NCI-H2196 (cell line): ENCODE data around the gene UGGT1.
A peak's percentile ranks its signal among the peaks of the same experiment; 100 is the strongest.
"Not testable (repeated sequence)": the region's sequence is repeated elsewhere in the genome, so short reads cannot be mapped to it uniquely, and the experiment has no call there.

Experiments
- DNase-seq: peaks from one replicate; lab custom pipeline; 2025; ENCODE audit not compliant: unreplicated experiment; lab: John Stamatoyannopoulos, UW

The UGGT1 gene

DNA sequence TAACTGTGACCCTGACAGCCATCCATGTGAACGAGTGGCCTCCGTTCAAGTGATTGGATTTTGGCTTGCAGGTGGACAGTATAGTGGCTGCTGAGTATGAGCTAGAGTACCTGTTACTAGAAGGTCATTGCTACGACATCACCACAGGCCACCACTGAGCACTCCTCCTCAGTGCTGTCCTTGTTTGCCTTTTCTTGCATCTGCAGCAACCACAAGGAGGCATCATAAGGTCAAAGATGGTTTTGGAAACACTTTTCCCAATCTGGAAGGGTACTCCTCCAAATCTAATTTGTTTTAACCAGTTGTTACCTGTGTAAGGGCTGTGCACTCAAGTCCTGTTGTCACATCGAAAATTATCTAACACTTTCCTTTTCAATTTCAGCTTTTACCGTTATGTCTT, 81.2 kb downstream of the UGGT1 start:
- DNase-seq: no peak

GRCh38 chr2:128174067-128174466, 83.1 kb downstream of the UGGT1 start:
- DNase-seq: not testable (repeated sequence)

GRCh38 chr2:128177315-128177714, 86.3 kb downstream of the UGGT1 start:
- DNase-seq: no peak

DNA sequence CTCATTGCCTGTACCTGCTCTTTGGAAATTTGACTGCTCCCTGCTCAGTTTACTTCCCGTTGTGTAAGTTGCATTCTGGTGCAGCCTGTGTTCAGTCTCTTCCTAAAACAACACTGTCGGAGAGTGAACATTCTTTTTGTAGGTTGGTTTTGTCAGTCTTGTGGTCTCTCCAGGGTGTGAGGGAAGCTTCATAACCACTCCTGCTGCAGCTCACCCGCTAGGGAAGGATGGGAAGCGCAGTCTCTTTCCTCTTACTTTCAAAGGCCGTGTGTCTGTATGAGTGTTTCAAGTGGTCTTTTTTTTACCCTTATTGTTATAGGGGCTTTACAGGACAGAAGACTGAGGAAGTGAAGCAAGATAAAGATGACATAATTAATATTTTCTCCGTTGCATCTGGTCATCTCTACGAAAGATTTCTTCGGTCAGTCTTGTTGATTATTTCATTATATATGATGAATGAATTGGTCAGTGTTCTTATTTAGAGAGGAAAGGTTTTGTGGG, 87.2 kb downstream of the UGGT1 start:
- no peak for DNase-seq

- peak; percentile 30 for DNase-seq
Measured at GRCh38 chr2:128178650-128179460, 87.9 kb downstream of the UGGT1 start.

GRCh38 chr2:128179461-128179755, 88.4 kb downstream of the UGGT1 start:
- no peak for DNase-seq

DNA sequence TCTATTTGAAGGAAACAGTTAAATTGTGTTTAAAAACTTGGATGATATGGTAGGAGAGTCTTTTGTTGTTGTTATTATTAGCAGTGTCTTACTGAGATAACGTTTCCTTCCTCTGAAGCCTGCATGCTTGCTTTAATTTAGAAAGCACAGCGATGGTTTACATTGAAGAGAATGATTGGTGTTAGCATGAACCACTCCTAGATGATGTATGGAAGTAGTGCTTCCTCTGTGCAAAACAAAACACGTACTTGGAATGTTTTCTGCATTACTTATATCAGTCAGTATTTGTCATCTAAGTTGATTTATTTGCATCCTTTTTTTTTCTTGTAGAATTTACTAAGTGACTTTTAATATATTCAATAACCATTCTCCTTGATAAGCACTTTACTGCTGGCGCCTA, 89.0 kb downstream of the UGGT1 start:
- no peak for DNase-seq

DNA sequence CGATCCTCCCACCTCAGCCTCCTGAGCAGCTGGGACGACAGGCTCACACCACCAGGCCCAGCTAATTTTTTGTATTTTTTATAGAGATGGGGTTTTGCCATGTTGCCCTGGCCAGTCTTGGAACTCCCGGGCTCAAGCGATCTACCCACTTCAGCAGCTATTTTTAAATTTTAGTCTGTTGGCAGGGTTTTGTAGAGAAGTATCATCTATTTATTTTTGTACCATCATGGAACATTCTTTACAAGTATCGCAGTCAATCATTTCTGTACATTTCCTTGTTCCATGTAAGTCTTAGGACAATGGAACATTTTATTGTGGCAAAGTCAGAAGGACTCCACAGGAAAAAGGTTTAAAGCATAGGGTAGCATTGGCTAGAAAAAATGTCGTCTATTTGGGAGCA, 94.6 kb downstream of the UGGT1 start:
- no peak for DNase-seq

- no peak for DNase-seq
Measured at GRCh38 chr2:128187032-128187654, 96.1 kb downstream of the UGGT1 start.

- DNase-seq: no peak
Measured at GRCh38 chr2:128195435-128195984, 104.5 kb downstream of the UGGT1 start.

DNA sequence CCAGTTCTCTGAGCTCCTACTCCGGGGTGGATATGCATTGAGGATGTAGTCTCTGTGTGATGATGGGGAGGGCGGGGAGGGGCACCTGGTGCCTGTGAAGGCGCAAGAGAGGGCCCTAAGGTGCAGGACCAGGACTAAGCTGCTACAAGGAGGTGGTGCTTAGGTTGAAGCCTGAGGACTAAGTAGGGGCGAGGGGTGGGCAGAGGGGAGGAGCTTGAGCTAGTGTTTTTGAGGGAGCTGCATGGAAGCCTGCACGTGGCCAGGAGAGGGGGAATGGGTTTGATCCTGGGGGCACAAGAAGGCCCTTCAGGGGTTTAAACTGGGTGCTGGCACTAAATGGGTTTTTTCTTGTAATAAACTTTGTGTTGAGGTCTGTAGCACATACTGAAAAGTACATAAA, 105.0 kb downstream of the UGGT1 start:
- DNase-seq: no peak

- no peak for DNase-seq
Measured at GRCh38 chr2:128196471-128196931, 105.5 kb downstream of the UGGT1 start.

GRCh38 chr2:128197059-128197458, 106.1 kb downstream of the UGGT1 start:
- DNase-seq: no peak

DNA sequence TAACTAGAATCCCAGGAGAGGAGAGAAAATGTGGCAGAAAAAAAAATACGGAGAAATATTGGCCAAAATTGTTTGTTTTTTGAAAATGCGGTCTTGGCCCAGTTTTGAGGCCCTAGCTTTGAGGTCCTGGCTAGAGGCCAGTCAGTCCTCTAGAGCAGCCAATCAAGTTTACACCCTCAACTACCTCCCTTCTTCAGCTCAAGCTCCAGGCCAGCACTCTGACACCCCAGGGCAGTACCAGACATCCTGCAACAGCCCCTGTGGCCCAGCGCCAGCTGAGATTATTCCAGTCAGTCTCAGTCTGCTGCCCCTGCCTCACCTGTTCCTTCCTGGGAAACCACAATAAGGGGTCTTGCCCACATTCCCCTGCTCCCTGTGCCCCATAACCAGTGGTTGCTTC, 107.7 kb downstream of the UGGT1 start:
- DNase-seq: no peak

DNA sequence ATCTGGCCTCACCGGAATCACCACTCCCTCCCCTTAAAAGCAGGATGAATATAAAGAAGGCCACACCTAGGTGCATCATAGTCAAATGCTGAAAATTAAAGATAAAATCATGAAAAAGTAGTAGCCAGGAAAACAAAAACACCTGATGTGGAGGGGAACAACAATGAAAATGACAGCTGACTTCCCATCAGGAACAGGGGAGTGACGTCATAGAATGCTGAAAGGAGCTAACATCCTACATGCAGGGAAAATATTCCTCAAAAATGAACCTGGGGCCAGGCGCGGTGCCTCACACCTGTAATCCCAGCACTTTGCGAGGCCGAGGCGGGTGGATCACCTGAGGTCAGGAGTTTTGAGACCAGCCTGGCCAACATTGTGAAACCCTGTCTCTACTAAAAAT, 108.1 kb downstream of the UGGT1 start:
- no peak for DNase-seq

GRCh38 chr2:128202791-128203190, 111.8 kb downstream of the UGGT1 start:
- no peak for DNase-seq

DNA sequence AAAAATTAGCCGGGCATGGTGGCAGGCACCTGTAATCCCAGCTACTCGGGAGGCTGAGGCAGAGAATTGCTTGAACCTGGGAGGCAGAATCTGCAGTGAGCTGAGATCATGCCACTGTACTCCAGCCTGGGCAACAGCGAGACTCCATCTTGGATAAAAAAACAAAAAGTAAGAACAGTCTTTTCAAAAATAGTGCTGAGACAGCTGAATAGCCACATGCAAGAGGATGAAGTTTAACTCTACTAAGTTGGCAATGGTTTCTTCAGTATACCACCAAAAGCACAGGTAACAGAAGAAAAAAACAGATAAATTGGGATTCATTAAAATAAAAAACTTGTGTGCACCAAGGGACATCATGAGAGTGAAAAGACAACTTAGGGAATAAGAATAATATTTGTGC, 115.2 kb downstream of the UGGT1 start:
- no peak for DNase-seq

GRCh38 chr2:128208023-128208422, 117.0 kb downstream of the UGGT1 start:
- no peak for DNase-seq

DNA sequence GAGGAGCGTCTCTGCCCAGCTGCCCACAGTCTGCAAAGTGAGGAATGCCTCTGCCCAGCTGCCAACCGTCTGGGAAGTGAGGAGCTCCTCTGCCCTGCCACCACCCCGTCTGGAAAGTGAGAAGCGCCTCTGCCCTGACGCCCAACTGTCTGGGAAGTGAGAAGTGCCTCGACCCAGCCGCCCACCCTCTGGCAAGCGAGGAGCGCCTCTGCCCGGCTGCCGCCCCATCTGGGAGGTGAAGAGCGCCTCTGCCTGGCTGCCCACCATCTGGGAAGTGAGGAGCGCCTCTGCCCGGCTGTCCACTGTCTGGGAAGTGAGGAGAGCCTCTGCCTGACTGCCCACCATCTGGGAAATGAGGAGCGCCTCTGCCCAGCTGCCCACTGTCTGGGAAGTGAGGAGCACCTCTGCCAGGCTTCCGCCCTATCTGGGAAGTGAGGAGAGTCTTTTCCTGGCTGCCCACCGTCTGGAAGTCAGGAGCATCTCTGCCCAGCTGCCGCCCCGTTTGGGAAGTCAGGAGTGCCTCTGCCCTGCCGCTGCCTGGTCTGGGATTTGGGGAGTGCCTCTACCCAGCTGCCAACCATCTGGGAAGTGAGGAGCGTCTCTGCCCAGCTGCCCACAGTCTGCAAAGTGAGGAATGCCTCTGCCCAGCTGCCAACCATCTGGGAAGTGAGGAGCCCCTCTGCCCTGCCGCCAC, 117.8 kb downstream of the UGGT1 start:
- DNase-seq: not testable (repeated sequence)

DNA sequence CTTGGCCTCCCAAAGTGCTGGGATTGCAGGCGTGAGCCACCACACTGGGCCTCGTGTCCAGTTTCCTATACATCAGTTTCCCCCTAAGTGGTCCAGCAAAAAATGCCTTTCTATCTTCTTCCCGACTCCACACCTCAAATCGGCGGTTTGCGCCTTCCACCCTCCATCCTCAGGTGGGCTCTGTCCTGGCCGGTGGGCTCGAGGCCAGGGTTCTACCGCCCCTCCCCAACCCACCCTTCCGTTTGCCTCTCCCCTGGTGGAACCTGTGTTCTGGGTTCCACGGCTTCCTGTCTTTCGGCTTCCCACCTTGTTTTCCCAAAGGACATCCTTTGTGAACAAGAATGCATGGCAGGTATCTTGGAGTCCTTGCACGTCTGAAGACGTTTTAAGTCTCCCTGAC, 123.3 kb downstream of the UGGT1 start:
- no peak for DNase-seq

DNA sequence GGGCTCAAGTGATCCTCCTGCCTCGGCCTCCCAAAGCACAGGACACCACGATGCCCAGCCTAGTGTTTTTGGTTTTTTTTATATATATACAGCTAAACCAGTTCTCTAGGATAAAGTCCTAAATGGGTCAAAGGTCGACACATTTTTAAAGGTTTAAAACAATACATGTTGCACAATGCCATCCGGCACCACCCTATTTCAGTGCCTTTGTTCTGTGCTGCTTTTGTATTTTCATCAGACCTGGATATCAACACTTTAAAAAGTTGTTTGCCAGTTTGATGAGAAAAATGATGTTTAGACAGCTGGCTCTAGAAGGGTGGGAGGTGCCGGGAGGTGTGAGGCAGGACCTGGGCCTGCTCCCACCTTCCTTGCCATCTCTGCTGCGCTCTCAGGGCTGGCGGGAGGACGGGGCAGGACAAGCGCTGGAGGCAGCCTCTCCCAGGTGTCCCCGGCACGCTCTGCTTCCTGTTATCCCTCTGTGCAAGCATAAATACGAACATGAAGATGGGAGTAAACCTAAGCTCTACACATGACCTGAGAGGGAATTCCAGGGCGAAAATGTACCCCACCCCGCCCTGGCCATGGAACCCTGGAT, 124.0 kb downstream of the UGGT1 start:
- DNase-seq: no peak
